Psoas muscle (tissue), 8 donors: ENCODE measurements around the gene COLGALT1. TPM values are rescaled to one million over a fixed set of nuclear protein-coding genes. Genes with fewer than 3 reads are reported as not detected.
A peak's percentile ranks its signal among the peaks of the same experiment; 100 is the strongest.

Experiments used
- ATAC-seq, 4 donors: fragments of 200-7000 bp; cut with Tn5 transposase; one replicate each; pipeline ENCODE4 v1.9.1; 2020; ENCODE audit warnings: moderate library complexity in 3 of 4, mild to moderate bottlenecking in 2 of 4
- DNase-seq, 2 donors: peaks; one replicate each; pipeline ENCODE4 v3.0.0-alpha.2; 2020
- H3K27ac ChIP-seq: fragments of 200-600 bp; one replicate; pipeline ENCODE4 v1.8.0; 2022
- H3K27me3 ChIP-seq, 3 donors: fragments of 200-600 bp in 1 of 3; one replicate each; pipeline versions ENCODE4 v1.6.1 to v1.8.0; 2013 to 2022; ENCODE audit warnings: low read length in 2 of 3, mild to moderate bottlenecking in 2 of 3, moderate library complexity in 1 of 3; ENCODE audit not compliant: insufficient read depth in 3 of 3
- H3K36me3 ChIP-seq, 2 donors: fragments of 200-600 bp in 1 of 2; one replicate each; pipeline versions ENCODE4 v1.6.1 to v1.8.0; 2013 to 2022; ENCODE audit warnings: low read depth in 1 of 2, mild to moderate bottlenecking in 1 of 2, moderate library complexity in 1 of 2; ENCODE audit not compliant: insufficient read depth in 1 of 2
- H3K4me1 ChIP-seq: fragments of 200-600 bp; one replicate; pipeline ENCODE4 v1.8.0; 2022
- H3K4me3 ChIP-seq: fragments of 200-600 bp; one replicate; pipeline ENCODE4 v1.8.0; 2022; ENCODE audit warnings: mild to moderate bottlenecking
- H3K9me3 ChIP-seq: fragments of 200-600 bp; one replicate; pipeline ENCODE4 v1.8.0; 2022
- CTCF ChIP-seq: fragments of 200-600 bp; IDR thresholded peaks from one replicate; pipeline ENCODE4 v1.8.0; 2022; ENCODE audit warnings: antibody characterized with exemption
- WGBS, 3 donors: extraction: QIAGEN DNeasy Blood & Tissue Kit; methylation state at CpG; one replicate each; pipeline versions ENCODE4 v1.1.6 to v1.1.7; 2013; 5-methylcytosine and 5-hydroxymethylcytosine counted together
- intact Hi-C, 2 donors: fragments of 100-400 bp; cut with DNase I; formaldehyde crosslinking; loops; one replicate each; pipeline versions ENCODE4 v1.11.0 to v1.14.2; 2022
- polyA plus RNA-seq, 3 donors: library from polyadenylated mRNA; stranded (reverse); fragments of 200-250 nt; gene quantifications; one replicate each; pipeline ENCODE4 v1.2.3, GENCODE V29; 2013
- total RNA-seq, 4 donors: library from RNA; stranded (reverse); fragmentation: NEBNext Ultra II Directional in 2 of 4; extraction: Animal tissue kit (Norgen Biotek cat#: 25700) in 2 of 4; gene quantifications; one replicate each; pipeline versions ENCODE4 v1.2.1 to v1.2.4, GENCODE V29; 2021 to 2023
- donor health status: healthy with polysubstance abuse.
- donor health status: DM: no; HTN: no; CAD: no; lungs with moderate emphysema.
- donor health status: Bipolar disorder and iron deficiency.
- donor health status: healthy.
- donor health status: DM: yes; HTN: yes; CAD: no.
- donor health status: DM: no; HTN: no; CAD: no.
- donor health status: DM: no; HTN: no; CAD: no.
- donor health status: DM: yes; HTN: yes; CAD: no.

Gene COLGALT1
- total and polyA plus RNA-seq, 7 donors = 15.3 to 34.8 (median 21.5) TPM

GRCh38 chr19:17540174-17540573 is 15.3 kb upstream of the COLGALT1 start:
- H3K4me1 ChIP-seq = peaks cover 6% of the 10 kb centered on the region
- 66 to 72% (median 69%) methylated on average over 28 to 30 of the region's 30 CpGs for WGBS, 3 donors
- no peak overlapping the region for H3K27ac ChIP-seq
- no peaks in the 10 kb centered on the region for H3K36me3 ChIP-seq
- no peak for TF ChIP-seq CTCF
- H3K27me3 ChIP-seq = peaks cover 0 to 32% (median 2%) of the 10 kb centered on the region in 3 donors
- intact Hi-C loops = no loop called here
- DNase-seq (no peak), ATAC-seq (peak in 2 of 4 donors; percentile 2 to 3)
- H3K9me3 ChIP-seq = no peaks in the 10 kb centered on the region
- no peak overlapping the region for H3K4me3 ChIP-seq

- WGBS, 3 donors = 84 to 87% (median 86%) methylated on average over 4 of the region's 4 CpGs
- H3K27me3 ChIP-seq = peaks cover 0 to 21% (median 2%) of the 10 kb centered on the region in 3 donors
- no peak for DNase-seq
These were observed 14.2 kb upstream of the COLGALT1 start for GRCh38 chr19:17541184-17541759.

GRCh38 chr19:17542042-17542441 is 13.4 kb upstream of the COLGALT1 start:
- H3K9me3 ChIP-seq = no peaks in the 10 kb centered on the region
- no peak for TF ChIP-seq CTCF
- peaks cover 0 to 14% (median 2%) of the 10 kb centered on the region in 3 donors for H3K27me3 ChIP-seq
- peaks cover 6% of the 10 kb centered on the region for H3K4me1 ChIP-seq
- H3K4me3 ChIP-seq = no peak overlapping the region
- DNase-seq (no peak), ATAC-seq (no peak)
- H3K27ac ChIP-seq = no peak overlapping the region
- no peaks in the 10 kb centered on the region for H3K36me3 ChIP-seq
- intact Hi-C loops = no loop called here
- 50 to 63% (median 55%) methylated on average over 15 of the region's 15 CpGs for WGBS, 3 donors

More at GRCh38 chr19:17541184-17541759, 14.2 kb upstream of the COLGALT1 start:
- no peaks in the 10 kb centered on the region for H3K36me3 ChIP-seq
- TF ChIP-seq CTCF = no peak
- no peak for ATAC-seq
- H3K9me3 ChIP-seq = no peaks in the 10 kb centered on the region
- intact Hi-C loops = no loop called here
- H3K27ac ChIP-seq = no peak overlapping the region
- no peak overlapping the region for H3K4me3 ChIP-seq
- peaks cover 6% of the 10 kb centered on the region for H3K4me1 ChIP-seq

GRCh38 chr19:17542793-17543582 is 12.5 kb upstream of the COLGALT1 start:
- H3K4me1 ChIP-seq = peaks cover 6% of the 10 kb centered on the region
- ATAC-seq = no peak
- no peak for TF ChIP-seq CTCF
- no peak for DNase-seq
- no peaks in the 10 kb centered on the region for H3K9me3 ChIP-seq
- H3K27me3 ChIP-seq = peaks cover 0 to 4% (median 0%) of the 10 kb centered on the region in 3 donors
- intact Hi-C loops = no loop called here
- whole genome bisulfite sequencing, 3 donors = 71 to 81% (median 74%) methylated on average over 14 of the region's 14 CpGs
- H3K27ac ChIP-seq = no peak overlapping the region
- no peaks in the 10 kb centered on the region for H3K36me3 ChIP-seq
- H3K4me3 ChIP-seq = no peak overlapping the region
